GM10266 (cell line): ENCODE data around the gene CHST8.

ENCODE experiments used
- DNase-seq: peaks from one replicate; pipeline ENCODE4 v3.0.0; 2012; ENCODE audit errors: extremely low spot score
- TF ChIP-seq, protein P1 (sequence below): IDR thresholded peaks from 2 replicates; pipeline ENCODE4 v1.5.1; 2012; ENCODE audit warnings: mild to moderate bottlenecking, low read depth; ENCODE audit not compliant: control insufficient read depth, insufficient read depth; ENCODE audit errors: missing control alignments

Gene CHST8

DNA sequence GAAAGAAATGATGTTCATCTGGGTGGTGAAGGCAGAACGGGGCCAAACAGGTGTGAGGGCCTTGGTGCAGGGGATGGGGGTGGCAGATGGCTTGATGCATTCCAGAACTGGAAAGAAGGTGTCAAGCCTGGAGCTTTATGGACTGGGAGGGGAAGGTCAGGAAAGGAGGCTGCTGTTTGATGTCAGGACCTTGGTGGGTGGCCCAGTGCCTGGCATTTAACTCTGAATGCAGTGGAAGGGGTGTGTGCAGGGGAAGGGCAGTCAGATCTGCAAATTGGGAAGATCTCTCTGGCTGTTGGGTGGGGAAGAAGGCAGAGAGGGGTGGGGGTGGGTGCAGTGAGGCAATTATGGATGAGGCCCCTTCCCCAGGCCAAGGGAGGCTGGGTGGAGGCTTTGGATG is 186.6 kb downstream of the CHST8 start:
- TF ChIP-seq, protein P1, sequence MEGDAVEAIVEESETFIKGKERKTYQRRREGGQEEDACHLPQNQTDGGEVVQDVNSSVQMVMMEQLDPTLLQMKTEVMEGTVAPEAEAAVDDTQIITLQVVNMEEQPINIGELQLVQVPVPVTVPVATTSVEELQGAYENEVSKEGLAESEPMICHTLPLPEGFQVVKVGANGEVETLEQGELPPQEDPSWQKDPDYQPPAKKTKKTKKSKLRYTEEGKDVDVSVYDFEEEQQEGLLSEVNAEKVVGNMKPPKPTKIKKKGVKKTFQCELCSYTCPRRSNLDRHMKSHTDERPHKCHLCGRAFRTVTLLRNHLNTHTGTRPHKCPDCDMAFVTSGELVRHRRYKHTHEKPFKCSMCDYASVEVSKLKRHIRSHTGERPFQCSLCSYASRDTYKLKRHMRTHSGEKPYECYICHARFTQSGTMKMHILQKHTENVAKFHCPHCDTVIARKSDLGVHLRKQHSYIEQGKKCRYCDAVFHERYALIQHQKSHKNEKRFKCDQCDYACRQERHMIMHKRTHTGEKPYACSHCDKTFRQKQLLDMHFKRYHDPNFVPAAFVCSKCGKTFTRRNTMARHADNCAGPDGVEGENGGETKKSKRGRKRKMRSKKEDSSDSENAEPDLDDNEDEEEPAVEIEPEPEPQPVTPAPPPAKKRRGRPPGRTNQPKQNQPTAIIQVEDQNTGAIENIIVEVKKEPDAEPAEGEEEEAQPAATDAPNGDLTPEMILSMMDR: no peak
- no peak for DNase-seq

DNA sequence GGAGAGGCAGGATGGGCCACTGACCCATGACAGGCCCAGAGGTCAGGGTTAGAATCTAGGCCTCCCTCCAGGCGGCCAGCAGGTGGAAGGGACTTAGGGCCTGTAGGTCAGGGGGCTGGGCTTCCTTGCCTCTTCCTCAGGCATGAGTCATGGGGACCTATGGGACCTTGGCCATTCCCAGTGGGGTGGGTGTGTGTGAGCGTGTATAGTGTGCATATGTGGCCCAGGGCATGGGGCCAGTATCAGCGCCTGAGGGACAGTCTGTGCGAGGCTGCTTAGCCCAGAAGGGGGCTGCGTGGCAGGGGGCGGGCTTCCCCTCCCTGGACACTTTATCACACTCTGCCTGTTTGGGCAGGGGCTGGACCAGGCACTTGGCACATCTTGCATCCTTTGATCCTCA is 188.2 kb downstream of the CHST8 start:
- no peak for DNase-seq
- TF ChIP-seq, protein P1: no peak

DNA sequence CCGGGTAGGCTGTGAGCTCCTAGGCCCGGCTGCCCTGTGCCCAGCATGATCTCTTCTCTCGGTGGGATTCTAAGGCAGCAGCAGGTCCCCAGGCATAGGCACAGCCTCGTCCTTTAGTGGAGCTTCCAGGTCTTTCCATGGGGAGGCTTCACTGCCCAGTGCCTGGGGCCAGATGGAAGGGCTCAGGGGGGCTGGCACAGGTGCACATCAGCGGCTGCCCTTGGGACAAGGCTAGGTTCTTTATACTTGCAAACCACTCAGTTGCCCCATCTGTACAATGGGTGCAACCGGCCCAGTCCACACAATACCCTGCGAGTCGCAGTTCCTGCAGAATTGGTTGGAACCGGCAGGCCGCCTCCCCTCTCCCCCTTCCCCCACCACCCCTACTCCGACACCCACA is 189.1 kb downstream of the CHST8 start:
- DNase-seq: no peak
- TF ChIP-seq, protein P1: no peak

DNA sequence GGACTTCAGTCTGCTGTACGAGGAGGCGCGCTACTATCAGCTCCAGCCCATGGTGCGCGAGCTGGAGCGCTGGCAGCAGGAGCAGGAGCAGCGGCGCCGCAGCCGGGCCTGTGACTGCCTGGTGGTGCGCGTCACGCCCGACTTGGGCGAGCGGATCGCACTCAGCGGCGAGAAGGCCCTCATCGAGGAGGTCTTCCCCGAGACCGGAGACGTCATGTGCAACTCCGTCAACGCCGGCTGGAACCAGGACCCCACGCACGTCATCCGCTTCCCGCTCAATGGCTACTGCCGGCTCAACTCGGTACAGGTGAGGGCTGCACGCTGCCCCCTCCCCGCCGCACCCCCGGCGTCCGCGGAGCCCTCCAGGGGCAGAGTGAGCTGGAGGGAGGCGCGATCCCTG is 189.5 kb downstream of the CHST8 start:
- DNase-seq: no peak
- TF ChIP-seq, protein P1: no peak

DNA sequence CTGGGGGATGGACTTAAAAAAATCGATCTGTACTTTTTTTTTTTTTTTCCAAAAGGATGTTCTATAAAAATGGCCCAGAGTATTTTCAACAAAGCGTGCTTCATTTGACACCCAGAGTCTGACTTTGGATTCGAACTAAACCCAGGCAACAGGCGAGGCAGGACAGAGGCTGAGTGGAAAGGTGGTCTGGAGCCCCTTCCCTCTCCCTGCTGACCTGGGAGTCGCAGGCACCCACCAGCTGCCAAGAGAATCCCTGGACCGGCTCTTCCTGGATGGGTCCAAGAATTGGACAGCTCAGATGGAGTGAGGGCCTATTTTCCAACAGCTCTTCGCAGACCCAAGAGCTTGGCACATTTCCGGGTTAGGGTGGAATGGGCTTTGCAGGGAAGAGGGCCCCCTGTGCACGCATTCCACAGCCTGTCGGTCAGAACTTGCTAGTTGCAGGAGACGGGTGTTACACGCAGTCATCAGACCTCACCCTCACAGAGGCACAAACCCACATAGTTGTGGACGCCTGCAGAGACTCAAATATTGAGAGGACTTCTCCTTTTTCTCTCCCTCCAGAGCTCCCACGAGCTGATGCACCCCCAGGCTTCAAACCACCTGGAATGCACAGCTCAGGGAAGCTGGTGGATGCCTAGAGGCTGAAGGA is 190.1 kb downstream of the CHST8 start:
- DNase-seq: no peak
- TF ChIP-seq, protein P1: no peak

DNA sequence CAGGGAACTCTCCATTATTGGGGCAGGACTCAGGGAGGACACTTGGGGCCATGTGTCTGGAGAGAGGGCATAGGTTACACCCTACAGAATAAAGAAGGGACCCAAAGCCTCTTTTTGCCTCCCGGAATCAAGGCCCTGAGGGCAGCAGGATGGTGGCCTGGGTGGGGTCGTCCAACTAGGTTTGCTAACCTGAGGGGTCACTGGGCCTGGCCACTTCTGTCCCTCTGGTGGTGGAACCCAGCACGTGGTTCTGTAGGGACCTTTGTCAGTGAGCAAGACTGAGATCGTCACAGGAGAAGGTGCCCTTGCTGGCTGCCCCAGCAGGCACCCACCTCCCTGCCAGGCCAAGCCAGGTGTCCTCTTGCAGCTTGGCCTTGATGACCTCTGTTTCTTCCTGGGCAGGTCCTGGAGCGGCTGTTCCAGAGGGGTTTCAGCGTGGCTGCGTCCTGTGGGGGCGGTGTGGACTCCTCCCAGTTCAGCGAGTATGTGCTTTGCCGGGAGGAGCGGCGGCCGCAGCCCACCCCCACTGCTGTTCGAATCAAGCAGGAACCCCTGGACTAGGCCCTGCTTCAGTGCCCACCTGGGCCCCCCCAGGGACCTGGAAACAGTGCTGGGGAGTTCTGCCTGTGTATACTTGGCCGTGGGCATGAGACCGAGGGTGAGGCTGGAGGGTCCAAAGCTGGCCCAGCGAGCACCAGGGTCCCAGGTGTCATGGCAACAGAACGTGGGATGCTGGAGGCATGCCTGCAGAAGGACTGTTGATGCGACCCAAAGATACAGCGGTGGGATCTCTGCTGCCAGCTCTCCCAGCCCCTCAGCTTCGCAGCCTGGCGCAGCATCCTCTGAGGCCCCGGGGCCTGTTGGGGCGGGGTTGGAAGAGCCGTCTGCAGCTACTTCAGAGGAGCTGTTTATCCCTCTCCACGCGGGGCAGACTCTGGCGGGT is 190.9 kb downstream of the CHST8 start:
- no peak for DNase-seq

More for the DNA sequence above, 190.9 kb downstream of the CHST8 start:
- TF ChIP-seq, protein P1: no peak
